ENCODE measurements around the gene FAM72B.
"Not testable (repeated sequence)": the region's sequence is repeated elsewhere in the genome, so short reads cannot be mapped to it uniquely, and the experiment has no call there.

DNA sequence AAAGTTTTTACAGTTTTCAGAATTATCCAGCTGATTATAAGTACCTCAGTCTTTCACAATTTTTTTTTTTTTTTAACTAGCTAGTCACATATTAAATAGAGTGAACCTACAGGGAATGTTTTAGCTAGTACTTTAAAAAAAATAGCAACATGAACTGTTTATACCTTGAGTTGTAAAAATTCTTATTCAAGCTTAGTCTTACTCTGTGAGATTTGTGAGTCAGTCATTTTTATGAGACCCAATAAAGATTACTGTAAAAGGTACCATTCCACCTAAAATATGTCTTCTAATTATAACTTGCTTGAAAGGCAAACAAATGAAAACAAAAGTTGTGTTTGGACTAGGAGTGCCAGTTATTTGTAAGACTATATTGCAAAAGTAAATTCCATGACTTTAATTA is 5.9 kb downstream of the FAM72B start:
- TF ChIP-seq POLR2AphosphoS5 (IDR thresholded peaks at IDR 0.05; ENCODE audit: low read depth, low read length); EZH2phosphoT487 (IDR thresholded peaks at IDR 0.05; ENCODE audit: borderline replicate concordance, low read depth); YY1 (IDR thresholded peaks at IDR 0.05; ENCODE audit: low read depth); FOXM1 (IDR thresholded peaks at IDR 0.05; ENCODE audit: low read depth); SIN3A (IDR thresholded peaks at IDR 0.05; ENCODE audit: borderline replicate concordance, low read depth, low read length): not testable (repeated sequence)
- TF ChIP-seq, protein P1, sequence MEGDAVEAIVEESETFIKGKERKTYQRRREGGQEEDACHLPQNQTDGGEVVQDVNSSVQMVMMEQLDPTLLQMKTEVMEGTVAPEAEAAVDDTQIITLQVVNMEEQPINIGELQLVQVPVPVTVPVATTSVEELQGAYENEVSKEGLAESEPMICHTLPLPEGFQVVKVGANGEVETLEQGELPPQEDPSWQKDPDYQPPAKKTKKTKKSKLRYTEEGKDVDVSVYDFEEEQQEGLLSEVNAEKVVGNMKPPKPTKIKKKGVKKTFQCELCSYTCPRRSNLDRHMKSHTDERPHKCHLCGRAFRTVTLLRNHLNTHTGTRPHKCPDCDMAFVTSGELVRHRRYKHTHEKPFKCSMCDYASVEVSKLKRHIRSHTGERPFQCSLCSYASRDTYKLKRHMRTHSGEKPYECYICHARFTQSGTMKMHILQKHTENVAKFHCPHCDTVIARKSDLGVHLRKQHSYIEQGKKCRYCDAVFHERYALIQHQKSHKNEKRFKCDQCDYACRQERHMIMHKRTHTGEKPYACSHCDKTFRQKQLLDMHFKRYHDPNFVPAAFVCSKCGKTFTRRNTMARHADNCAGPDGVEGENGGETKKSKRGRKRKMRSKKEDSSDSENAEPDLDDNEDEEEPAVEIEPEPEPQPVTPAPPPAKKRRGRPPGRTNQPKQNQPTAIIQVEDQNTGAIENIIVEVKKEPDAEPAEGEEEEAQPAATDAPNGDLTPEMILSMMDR (IDR thresholded peaks at IDR 0.05) = not testable (repeated sequence)

Measured in SK-N-SH (cell line).